ENCODE measurements around the gene MTFMT. TPM values are rescaled to one million over a fixed set of nuclear protein-coding genes. Genes with fewer than 3 reads are reported as not detected.

The MTFMT gene
- total RNA-seq, 1 experiment from 2014 or later: 30.4 TPM

- ChIA-PET RAD21 (ENCODE audit: low non-redundant PET in 1 of 2, low total read pairs in 2 of 2, uncharacterized antibody in 2 of 2, unreplicated experiment in 2 of 2) (no interaction called here), CTCF (no interaction called here), POLR2A (no interaction called here)
- ATAC-seq (no peak), DNase-seq (ENCODE audit: low read depth, low spot score) (no peak)
- Histone ChIP-seq H3K4me2 (ENCODE audit: low read length) (no peak overlapping the region), H3K9ac (ENCODE audit: low read length) (no peak overlapping the region), H3K9me2 (ENCODE audit: insufficient read depth) (no peaks in the 10 kb centered on the region), H3K4me1 (ENCODE audit: control insufficient read depth in 1 of 2, insufficient read depth in 2 of 2, low read length in 2 of 2) (no peaks in the 10 kb centered on the region), H4K20me1 (ENCODE audit: insufficient read depth) (no peaks in the 10 kb centered on the region), H3K27ac (ENCODE audit: low read depth, low read length) (no peak overlapping the region), H2AFZ (ENCODE audit: low read depth, low read length, poor library complexity, severe bottlenecking) (no peak overlapping the region), H3K79me2 (ENCODE audit: insufficient read depth, low read length) (no peaks in the 10 kb centered on the region), H3K4me3 (replicated peaks in 1 of 2; ENCODE audit: low read depth in 1 of 2, low read length in 2 of 2) (no peak overlapping the region), H3K9me3 (ENCODE audit: control insufficient read depth in 1 of 2, insufficient read depth in 1 of 2, low read depth in 1 of 2, low read length in 2 of 2) (no peaks in the 10 kb centered on the region), H3K36me3 (ENCODE audit: control insufficient read depth in 1 of 2, insufficient read depth in 2 of 2, low read length in 2 of 2) (peaks cover 0 to 3% of the 10 kb centered on the region in 2 experiments; a peak in 1 of 4 replicates), H3K27me3 (ENCODE audit: insufficient read depth, low read length) (no peaks in the 10 kb centered on the region)
- no peak for TF ChIP-seq ATF3 (IDR thresholded peaks at IDR 0.05)
- TF ChIP-seq CEBPB (IDR thresholded peaks at IDR 0.05; ENCODE audit: low read depth): no peak
- no peak for TF ChIP-seq EGR1 (IDR thresholded peaks at IDR 0.05; ENCODE audit: low read depth)
- TF ChIP-seq SRF (IDR thresholded peaks at IDR 0.05; ENCODE audit: low read depth): no peak
- no peak for TF ChIP-seq ELF1 (IDR thresholded peaks at IDR 0.05; ENCODE audit: borderline replicate concordance, low read depth)
- no peak for TF ChIP-seq MAX (IDR thresholded peaks at IDR 0.05)
- no peak for TF ChIP-seq SIN3A (IDR thresholded peaks at IDR 0.05; ENCODE audit: low read depth)
- no TSS peak for BruUV-seq (replicated peaks)
- intact Hi-C loops (cut with micrococcal nuclease): no loop called here
Observed at GRCh38 chr15:64997066-64997465, 32.4 kb downstream of the MTFMT start.

DNA sequence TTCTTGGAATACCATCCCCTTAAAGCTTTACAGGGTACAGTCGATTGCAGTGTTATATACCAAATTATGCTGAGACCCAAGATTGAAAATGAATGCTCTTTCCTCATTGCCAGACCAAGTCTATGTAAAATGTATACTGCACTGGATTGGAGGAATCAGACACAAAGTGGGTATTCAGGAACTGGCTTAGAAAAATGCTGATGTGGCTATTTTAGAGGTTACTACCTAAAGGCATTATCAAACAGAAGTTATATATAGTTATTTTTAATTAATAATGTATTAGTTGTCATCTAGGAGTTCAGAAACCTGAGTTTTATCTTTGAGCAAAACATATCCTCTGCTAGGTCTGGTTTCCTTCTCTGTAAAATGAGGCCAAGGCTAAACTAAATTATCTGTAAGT lies 36.1 kb downstream of the MTFMT start:
- Histone ChIP-seq H3K9me3 (ENCODE audit: control insufficient read depth in 1 of 2, insufficient read depth in 1 of 2, low read depth in 1 of 2, low read length in 2 of 2) (no peaks in the 10 kb centered on the region), H3K27me3 (ENCODE audit: insufficient read depth, low read length) (no peaks in the 10 kb centered on the region), H3K27ac (ENCODE audit: low read depth, low read length) (no peak overlapping the region), H3K36me3 (ENCODE audit: control insufficient read depth in 1 of 2, insufficient read depth in 2 of 2, low read length in 2 of 2) (no peaks in the 10 kb centered on the region), H3K4me2 (ENCODE audit: low read length) (no peak overlapping the region), H3K9ac (ENCODE audit: low read length) (no peak overlapping the region), H3K4me1 (ENCODE audit: control insufficient read depth in 1 of 2, insufficient read depth in 2 of 2, low read length in 2 of 2) (peaks cover 3 to 14% of the 10 kb centered on the region in 2 experiments; a peak in 3 of 4 replicates), H4K20me1 (ENCODE audit: insufficient read depth) (no peaks in the 10 kb centered on the region), H3K4me3 (replicated peaks in 1 of 2; ENCODE audit: low read depth in 1 of 2, low read length in 2 of 2) (no peak overlapping the region), H3K9me2 (ENCODE audit: insufficient read depth) (no peaks in the 10 kb centered on the region), H2AFZ (ENCODE audit: low read depth, low read length, poor library complexity, severe bottlenecking) (peak overlapping the region; percentile 39), H3K79me2 (ENCODE audit: insufficient read depth, low read length) (peaks cover 10% of the 10 kb centered on the region)
- ATAC-seq (no peak), DNase-seq (ENCODE audit: low read depth, low spot score) (no peak)
- TF ChIP-seq JUND (IDR thresholded peaks at IDR 0.05): no peak
- TF ChIP-seq ZBTB33 (IDR thresholded peaks at IDR 0.05; ENCODE audit: extremely low read depth, insufficient replicate concordance, low read length): no peak
- TF ChIP-seq POLR2A (IDR thresholded peaks at IDR 0.05; ENCODE audit: borderline replicate concordance, extremely low read depth, insufficient read depth, insufficient read length): no peak
- TF ChIP-seq POLR2AphosphoS5 (IDR thresholded peaks at IDR 0.05; ENCODE audit: low read depth, low read length): no peak
- TF ChIP-seq TCF7L2 (IDR thresholded peaks at IDR 0.05; ENCODE audit: borderline replicate concordance, extremely low read depth, insufficient read depth, insufficient read length): no peak
- TF ChIP-seq SIN3A (IDR thresholded peaks at IDR 0.05; ENCODE audit: low read depth): no peak
- no peak for TF ChIP-seq CEBPB (IDR thresholded peaks at IDR 0.05; ENCODE audit: low read depth)
- no peak for TF ChIP-seq MAX (IDR thresholded peaks at IDR 0.05)
- TF ChIP-seq SP1 (IDR thresholded peaks at IDR 0.05; ENCODE audit: low read depth): no peak
- TF ChIP-seq CBX3 (IDR thresholded peaks at IDR 0.05; ENCODE audit: low read depth): no peak
- TF ChIP-seq ELF1 (IDR thresholded peaks at IDR 0.05; ENCODE audit: borderline replicate concordance, low read depth): no peak
- POLR2A ChIA-PET: no interaction called here
- CTCF ChIA-PET: no interaction called here
- intact Hi-C loops (cut with micrococcal nuclease): loop anchor here (5.0 kb wide), 1 partner anchor 156 kb away; no protein-coding TSS in a partner anchor
- no TSS peak for BruUV-seq (replicated peaks)
- RAD21 ChIA-PET (ENCODE audit: low non-redundant PET in 1 of 2, low total read pairs in 2 of 2, uncharacterized antibody in 2 of 2, unreplicated experiment in 2 of 2): no interaction called here

Measured in HCT116 (cell line).